ENCODE data around the gene SLC28A3.

DNA sequence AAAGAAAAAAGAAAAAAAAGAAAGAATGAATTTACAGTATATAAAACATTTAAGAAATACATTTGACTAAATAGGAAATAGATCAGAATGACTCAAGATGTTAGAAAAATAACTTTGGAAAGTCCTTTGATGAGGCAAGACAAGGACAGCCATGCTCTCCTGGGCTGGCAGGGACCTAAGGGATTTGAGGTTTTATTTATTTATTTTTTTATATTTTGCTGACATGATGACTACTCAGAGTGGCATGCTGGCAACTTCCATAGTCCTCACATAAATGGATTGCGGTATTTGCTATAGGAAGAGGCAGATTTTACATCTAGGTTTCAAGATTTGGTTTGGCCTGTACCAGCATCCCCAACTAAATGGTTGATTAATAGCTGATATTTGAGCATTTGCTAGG, 17.7 kb downstream of the SLC28A3 start:
- TF ChIP-seq POLR2A (IDR thresholded peaks at IDR 0.05): no peak
- TF ChIP-seq, protein P1, sequence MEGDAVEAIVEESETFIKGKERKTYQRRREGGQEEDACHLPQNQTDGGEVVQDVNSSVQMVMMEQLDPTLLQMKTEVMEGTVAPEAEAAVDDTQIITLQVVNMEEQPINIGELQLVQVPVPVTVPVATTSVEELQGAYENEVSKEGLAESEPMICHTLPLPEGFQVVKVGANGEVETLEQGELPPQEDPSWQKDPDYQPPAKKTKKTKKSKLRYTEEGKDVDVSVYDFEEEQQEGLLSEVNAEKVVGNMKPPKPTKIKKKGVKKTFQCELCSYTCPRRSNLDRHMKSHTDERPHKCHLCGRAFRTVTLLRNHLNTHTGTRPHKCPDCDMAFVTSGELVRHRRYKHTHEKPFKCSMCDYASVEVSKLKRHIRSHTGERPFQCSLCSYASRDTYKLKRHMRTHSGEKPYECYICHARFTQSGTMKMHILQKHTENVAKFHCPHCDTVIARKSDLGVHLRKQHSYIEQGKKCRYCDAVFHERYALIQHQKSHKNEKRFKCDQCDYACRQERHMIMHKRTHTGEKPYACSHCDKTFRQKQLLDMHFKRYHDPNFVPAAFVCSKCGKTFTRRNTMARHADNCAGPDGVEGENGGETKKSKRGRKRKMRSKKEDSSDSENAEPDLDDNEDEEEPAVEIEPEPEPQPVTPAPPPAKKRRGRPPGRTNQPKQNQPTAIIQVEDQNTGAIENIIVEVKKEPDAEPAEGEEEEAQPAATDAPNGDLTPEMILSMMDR (IDR thresholded peaks at IDR 0.05): no peak

Data from thyroid gland (tissue), 4 donors.